ENCODE results near the gene PTPRG. TPM values are rescaled to one million over a fixed set of nuclear protein-coding genes. Genes with fewer than 3 reads are reported as not detected.

PTPRG gene
- total RNA-seq, 1 experiment from 2014 or later, result 32.1 TPM

DNA sequence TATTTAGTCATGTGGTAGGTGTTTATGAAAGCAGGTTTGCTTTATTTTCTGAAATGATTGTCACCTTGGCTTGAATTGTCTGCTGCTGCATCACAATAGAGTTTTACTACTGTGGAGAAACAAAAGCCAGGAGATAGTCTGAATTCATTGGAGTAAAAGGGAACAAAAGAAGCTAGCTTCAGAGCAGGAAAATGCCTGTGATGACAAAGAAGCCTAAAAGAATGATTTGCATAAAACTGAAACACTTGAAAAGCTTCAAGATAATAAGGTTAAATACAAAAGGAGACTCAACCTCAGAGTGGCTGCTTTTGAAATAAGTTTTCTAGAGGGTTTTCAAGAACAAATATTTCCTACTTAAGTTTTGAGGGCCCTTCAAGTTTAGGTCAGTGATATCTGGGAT lies 138.3 kb downstream of the PTPRG start:
- Histone ChIP-seq H3K79me2 (ENCODE audit: insufficient read depth, low read length) (peaks cover 1% of the 10 kb centered on the region; the same call in 1 of the 2 replicates), H3K36me3 (ENCODE audit: control insufficient read depth in 1 of 2, insufficient read depth in 2 of 2, low read length in 2 of 2) (no peaks in the 10 kb centered on the region), H3K27ac (ENCODE audit: low read depth, low read length) (no peak overlapping the region), H3K4me3 (replicated peaks in 1 of 2; ENCODE audit: low read depth in 1 of 2, low read length in 2 of 2) (no peak overlapping the region), H2AFZ (ENCODE audit: low read depth, low read length, poor library complexity, severe bottlenecking) (no peak overlapping the region), H3K9me3 (ENCODE audit: control insufficient read depth in 1 of 2, insufficient read depth in 1 of 2, low read depth in 1 of 2, low read length in 2 of 2) (no peaks in the 10 kb centered on the region), H3K27me3 (ENCODE audit: insufficient read depth, low read length) (no peaks in the 10 kb centered on the region), H3K4me1 (ENCODE audit: control insufficient read depth in 1 of 2, insufficient read depth in 2 of 2, low read length in 2 of 2) (peaks cover 2 to 10% of the 10 kb centered on the region in 2 experiments; a peak in 3 of 4 replicates), H3K4me2 (ENCODE audit: low read length) (no peak overlapping the region), H3K9me2 (ENCODE audit: insufficient read depth) (no peaks in the 10 kb centered on the region), H3K9ac (ENCODE audit: low read length) (no peak overlapping the region), H4K20me1 (ENCODE audit: insufficient read depth) (no peaks in the 10 kb centered on the region)
- ChIA-PET CTCF (no interaction called here), POLR2A (no interaction called here), RAD21 (ENCODE audit: low non-redundant PET in 1 of 2, low total read pairs in 2 of 2, uncharacterized antibody in 2 of 2, unreplicated experiment in 2 of 2) (no interaction called here)
- TF ChIP-seq EZH2 (IDR thresholded peaks at IDR 0.05) (no peak), POLR2A (IDR thresholded peaks at IDR 0.05; ENCODE audit: borderline replicate concordance, extremely low read depth, insufficient read depth, insufficient read length) (no peak), YY1 (IDR thresholded peaks at IDR 0.05; ENCODE audit: extremely low read depth, insufficient replicate concordance, low read depth, low read length) (no peak)
- TF ChIP-seq, protein P1, sequence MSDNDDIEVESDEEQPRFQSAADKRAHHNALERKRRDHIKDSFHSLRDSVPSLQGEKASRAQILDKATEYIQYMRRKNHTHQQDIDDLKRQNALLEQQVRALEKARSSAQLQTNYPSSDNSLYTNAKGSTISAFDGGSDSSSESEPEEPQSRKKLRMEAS (IDR thresholded peaks at IDR 0.05), result no peak
- TF ChIP-seq, protein P2, sequence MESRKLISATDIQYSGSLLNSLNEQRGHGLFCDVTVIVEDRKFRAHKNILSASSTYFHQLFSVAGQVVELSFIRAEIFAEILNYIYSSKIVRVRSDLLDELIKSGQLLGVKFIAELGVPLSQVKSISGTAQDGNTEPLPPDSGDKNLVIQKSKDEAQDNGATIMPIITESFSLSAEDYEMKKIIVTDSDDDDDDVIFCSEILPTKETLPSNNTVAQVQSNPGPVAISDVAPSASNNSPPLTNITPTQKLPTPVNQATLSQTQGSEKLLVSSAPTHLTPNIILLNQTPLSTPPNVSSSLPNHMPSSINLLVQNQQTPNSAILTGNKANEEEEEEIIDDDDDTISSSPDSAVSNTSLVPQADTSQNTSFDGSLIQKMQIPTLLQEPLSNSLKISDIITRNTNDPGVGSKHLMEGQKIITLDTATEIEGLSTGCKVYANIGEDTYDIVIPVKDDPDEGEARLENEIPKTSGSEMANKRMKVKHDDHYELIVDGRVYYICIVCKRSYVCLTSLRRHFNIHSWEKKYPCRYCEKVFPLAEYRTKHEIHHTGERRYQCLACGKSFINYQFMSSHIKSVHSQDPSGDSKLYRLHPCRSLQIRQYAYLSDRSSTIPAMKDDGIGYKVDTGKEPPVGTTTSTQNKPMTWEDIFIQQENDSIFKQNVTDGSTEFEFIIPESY (IDR thresholded peaks at IDR 0.05; ENCODE audit: extremely low read depth, insufficient replicate concordance, low read length), result no peak
- BruUV-seq (replicated peaks), result no TSS peak
- intact Hi-C loops (cut with micrococcal nuclease), result no loop called here
- no peak for ATAC-seq
- no peak for DNase-seq (ENCODE audit: low read depth, low spot score)

DNA sequence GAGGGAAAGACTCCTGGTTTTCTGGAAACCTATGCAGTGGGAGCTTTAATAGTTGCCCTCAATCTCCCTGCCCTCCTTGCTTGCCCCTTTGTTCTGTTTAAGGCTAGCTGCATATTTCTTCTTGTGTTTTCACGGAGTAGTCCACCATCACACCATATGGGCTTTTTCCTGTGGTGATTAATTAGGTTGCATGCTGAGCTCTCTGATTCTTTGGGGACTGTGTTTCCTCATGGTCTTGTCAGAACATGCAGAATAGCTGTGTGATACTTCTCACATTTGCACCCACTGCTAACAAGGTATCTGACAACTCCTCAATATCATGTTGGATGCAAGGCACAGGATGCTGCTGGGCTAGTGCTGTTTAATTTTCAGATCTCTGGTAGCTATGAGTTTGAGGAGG lies 139.6 kb downstream of the PTPRG start:
- no peak overlapping the region for H3K9ac ChIP-seq (ENCODE audit: low read length)
- ChIA-PET POLR2A (interaction anchor here (1.0 kb wide), 1 partner anchor 140 kb away, joined by 3 read pairs; no protein-coding TSS in a partner anchor), CTCF (no interaction called here), RAD21 (ENCODE audit: low non-redundant PET in 1 of 2, low total read pairs in 2 of 2, uncharacterized antibody in 2 of 2, unreplicated experiment in 2 of 2) (no interaction called here)
- no peaks in the 10 kb centered on the region for H3K9me3 ChIP-seq (ENCODE audit: control insufficient read depth in 1 of 2, insufficient read depth in 1 of 2, low read depth in 1 of 2, low read length in 2 of 2)
- no peaks in the 10 kb centered on the region for H3K9me2 ChIP-seq (ENCODE audit: insufficient read depth)
- ATAC-seq (no peak), DNase-seq (ENCODE audit: low read depth, low spot score) (no peak)
- no peak overlapping the region for H3K27ac ChIP-seq (ENCODE audit: low read depth, low read length)
- intact Hi-C loops (cut with micrococcal nuclease), result no loop called here
- H3K4me1 ChIP-seq (ENCODE audit: control insufficient read depth in 1 of 2, insufficient read depth in 2 of 2, low read length in 2 of 2), result peaks cover 2 to 10% of the 10 kb centered on the region in 2 experiments; a peak in 3 of 4 replicates
- H3K4me3 ChIP-seq (replicated peaks in 1 of 2; ENCODE audit: low read depth in 1 of 2, low read length in 2 of 2), result no peak overlapping the region
- H3K36me3 ChIP-seq (ENCODE audit: control insufficient read depth in 1 of 2, insufficient read depth in 2 of 2, low read length in 2 of 2), result no peaks in the 10 kb centered on the region
- peaks cover 9% of the 10 kb centered on the region; the same call in 1 of the 2 replicates for H3K79me2 ChIP-seq (ENCODE audit: insufficient read depth, low read length)
- H3K27me3 ChIP-seq (ENCODE audit: insufficient read depth, low read length), result no peaks in the 10 kb centered on the region
- H2AFZ ChIP-seq (ENCODE audit: low read depth, low read length, poor library complexity, severe bottlenecking), result no peak overlapping the region
- no peaks in the 10 kb centered on the region for H4K20me1 ChIP-seq (ENCODE audit: insufficient read depth)
- BruUV-seq (replicated peaks), result no TSS peak
- no peak overlapping the region for H3K4me2 ChIP-seq (ENCODE audit: low read length)
- TF ChIP-seq ZFX (IDR thresholded peaks at IDR 0.05) (no peak), POLR2AphosphoS5 (IDR thresholded peaks at IDR 0.05; ENCODE audit: low read depth, low read length) (no peak), SRF (IDR thresholded peaks at IDR 0.05; ENCODE audit: low read depth) (no peak), CEBPB (IDR thresholded peaks at IDR 0.05; ENCODE audit: low read depth) (no peak), FOSL1 (IDR thresholded peaks at IDR 0.05; ENCODE audit: low read depth) (no peak)
- TF ChIP-seq, protein P3, sequence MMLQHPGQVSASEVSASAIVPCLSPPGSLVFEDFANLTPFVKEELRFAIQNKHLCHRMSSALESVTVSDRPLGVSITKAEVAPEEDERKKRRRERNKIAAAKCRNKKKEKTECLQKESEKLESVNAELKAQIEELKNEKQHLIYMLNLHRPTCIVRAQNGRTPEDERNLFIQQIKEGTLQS (IDR thresholded peaks at IDR 0.05), result no peak
- TF ChIP-seq, protein P4, sequence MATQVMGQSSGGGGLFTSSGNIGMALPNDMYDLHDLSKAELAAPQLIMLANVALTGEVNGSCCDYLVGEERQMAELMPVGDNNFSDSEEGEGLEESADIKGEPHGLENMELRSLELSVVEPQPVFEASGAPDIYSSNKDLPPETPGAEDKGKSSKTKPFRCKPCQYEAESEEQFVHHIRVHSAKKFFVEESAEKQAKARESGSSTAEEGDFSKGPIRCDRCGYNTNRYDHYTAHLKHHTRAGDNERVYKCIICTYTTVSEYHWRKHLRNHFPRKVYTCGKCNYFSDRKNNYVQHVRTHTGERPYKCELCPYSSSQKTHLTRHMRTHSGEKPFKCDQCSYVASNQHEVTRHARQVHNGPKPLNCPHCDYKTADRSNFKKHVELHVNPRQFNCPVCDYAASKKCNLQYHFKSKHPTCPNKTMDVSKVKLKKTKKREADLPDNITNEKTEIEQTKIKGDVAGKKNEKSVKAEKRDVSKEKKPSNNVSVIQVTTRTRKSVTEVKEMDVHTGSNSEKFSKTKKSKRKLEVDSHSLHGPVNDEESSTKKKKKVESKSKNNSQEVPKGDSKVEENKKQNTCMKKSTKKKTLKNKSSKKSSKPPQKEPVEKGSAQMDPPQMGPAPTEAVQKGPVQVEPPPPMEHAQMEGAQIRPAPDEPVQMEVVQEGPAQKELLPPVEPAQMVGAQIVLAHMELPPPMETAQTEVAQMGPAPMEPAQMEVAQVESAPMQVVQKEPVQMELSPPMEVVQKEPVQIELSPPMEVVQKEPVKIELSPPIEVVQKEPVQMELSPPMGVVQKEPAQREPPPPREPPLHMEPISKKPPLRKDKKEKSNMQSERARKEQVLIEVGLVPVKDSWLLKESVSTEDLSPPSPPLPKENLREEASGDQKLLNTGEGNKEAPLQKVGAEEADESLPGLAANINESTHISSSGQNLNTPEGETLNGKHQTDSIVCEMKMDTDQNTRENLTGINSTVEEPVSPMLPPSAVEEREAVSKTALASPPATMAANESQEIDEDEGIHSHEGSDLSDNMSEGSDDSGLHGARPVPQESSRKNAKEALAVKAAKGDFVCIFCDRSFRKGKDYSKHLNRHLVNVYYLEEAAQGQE (IDR thresholded peaks at IDR 0.05; ENCODE audit: low read depth), result no peak
- TF ChIP-seq, protein P5, sequence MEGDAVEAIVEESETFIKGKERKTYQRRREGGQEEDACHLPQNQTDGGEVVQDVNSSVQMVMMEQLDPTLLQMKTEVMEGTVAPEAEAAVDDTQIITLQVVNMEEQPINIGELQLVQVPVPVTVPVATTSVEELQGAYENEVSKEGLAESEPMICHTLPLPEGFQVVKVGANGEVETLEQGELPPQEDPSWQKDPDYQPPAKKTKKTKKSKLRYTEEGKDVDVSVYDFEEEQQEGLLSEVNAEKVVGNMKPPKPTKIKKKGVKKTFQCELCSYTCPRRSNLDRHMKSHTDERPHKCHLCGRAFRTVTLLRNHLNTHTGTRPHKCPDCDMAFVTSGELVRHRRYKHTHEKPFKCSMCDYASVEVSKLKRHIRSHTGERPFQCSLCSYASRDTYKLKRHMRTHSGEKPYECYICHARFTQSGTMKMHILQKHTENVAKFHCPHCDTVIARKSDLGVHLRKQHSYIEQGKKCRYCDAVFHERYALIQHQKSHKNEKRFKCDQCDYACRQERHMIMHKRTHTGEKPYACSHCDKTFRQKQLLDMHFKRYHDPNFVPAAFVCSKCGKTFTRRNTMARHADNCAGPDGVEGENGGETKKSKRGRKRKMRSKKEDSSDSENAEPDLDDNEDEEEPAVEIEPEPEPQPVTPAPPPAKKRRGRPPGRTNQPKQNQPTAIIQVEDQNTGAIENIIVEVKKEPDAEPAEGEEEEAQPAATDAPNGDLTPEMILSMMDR (IDR thresholded peaks at IDR 0.05 in 2 of 3, conservative IDR thresholded peaks at IDR 0.05 in 1 of 3; ENCODE audit: borderline replicate concordance in 1 of 3, insufficient read depth in 1 of 3, low read depth in 2 of 3, low read length in 2 of 3), result no peak
